SK-N-SH (cell line): ENCODE data around the gene PSMB8.

Experiments used
- CTCF ChIP-seq: fragments of 200-600 bp; sonication (generic); IDR thresholded peaks from 2 replicates; pipeline ENCODE4 v1.6.1; 2017; ENCODE audit warnings: antibody characterized with exemption, mild to moderate bottlenecking, moderate library complexity
- MAX ChIP-seq: IDR thresholded peaks from 2 replicates; pipeline ENCODE4 v1.4.0; 2012; ENCODE audit warnings: low read depth
- ZBTB33 ChIP-seq: IDR thresholded peaks from 2 replicates; pipeline ENCODE4 v1.4.0; 2012; ENCODE audit warnings: low read depth, borderline replicate concordance

- TF ChIP-seq CTCF: no peak
- no peak for TF ChIP-seq ZBTB33
- no peak for TF ChIP-seq MAX
Observed at GRCh38 chr6:32886681-32887383, 43.0 kb upstream of the PSMB8 start.
